ENCODE data around the gene UBE2N.

Gene UBE2N

DNA sequence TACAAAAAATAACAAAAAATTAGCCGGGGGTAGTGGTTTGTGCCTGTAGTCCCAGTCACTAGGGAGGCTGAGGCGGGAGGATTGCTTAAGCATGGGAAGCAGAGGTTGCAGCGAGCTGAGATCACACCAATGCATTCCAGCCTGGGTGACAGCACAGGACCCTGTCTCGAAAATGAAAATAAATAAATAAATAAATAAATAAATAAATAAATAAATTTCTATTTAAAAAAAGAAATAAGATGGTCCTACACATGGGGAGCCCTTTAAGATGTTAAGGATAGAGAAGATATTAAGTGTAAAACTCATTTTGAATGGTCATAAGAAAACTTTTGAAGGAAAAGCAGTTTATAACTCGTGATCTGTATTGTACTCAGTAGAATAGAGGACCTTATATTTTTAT is 17.4 kb upstream of the UBE2N start:
- DNase-seq, result no peak
- no peak for TF ChIP-seq GATA1 (IDR thresholded peaks at IDR 0.05; ENCODE audit: low read depth, low read length)
- TF ChIP-seq POLR2A (IDR thresholded peaks at IDR 0.05; ENCODE audit: low read length), result no peak

DNA sequence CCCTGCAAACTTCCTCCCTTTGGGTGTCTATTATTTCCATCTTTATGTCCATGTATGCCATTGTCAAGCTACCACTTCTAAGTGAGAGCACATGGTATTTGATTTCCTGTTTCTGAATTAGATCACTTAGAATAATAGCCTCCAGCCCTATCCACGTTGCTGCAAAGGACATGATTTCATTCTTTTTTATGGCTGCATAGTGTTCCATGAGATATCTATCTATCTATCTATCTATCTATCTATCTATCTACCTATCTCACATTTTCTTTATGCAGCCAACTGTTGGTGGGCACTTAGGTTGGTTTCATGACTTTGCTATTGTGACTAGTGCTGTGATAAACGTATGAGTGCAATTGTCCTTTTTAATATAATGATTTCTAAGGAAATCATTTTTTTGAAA is 14.3 kb upstream of the UBE2N start:
- DNase-seq, result no peak
- TF ChIP-seq POLR2A (IDR thresholded peaks at IDR 0.05; ENCODE audit: low read length), result no peak

DNA sequence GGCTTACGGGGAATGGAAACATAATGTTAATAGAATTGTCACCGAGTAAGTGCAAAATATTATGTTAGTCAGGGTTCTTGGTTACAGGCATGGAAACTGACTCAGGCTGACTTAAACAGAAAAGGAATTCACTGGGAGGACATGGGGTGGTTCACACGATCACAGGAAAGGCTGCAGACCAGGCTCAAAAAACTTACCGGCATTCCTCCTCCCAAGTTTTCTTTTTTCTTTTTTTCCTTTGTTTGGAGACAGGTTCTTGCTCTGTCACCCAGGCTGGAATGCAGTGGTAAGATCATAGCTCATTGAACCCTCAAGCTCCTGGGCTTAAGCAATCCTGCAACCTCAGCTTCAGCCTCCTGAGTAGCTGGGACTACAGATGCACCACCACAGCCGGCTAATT is 11.9 kb upstream of the UBE2N start:
- no peak for TF ChIP-seq GATA1 (IDR thresholded peaks at IDR 0.05; ENCODE audit: low read depth, low read length)
- no peak for DNase-seq

GRCh38 chr12:93451423-93452158 is 9.8 kb upstream of the UBE2N start:
- TF ChIP-seq POLR2A (IDR thresholded peaks at IDR 0.05; ENCODE audit: low read length) (no peak), GATA1 (IDR thresholded peaks at IDR 0.05; ENCODE audit: low read depth, low read length) (no peak)
- no peak for DNase-seq

DNA sequence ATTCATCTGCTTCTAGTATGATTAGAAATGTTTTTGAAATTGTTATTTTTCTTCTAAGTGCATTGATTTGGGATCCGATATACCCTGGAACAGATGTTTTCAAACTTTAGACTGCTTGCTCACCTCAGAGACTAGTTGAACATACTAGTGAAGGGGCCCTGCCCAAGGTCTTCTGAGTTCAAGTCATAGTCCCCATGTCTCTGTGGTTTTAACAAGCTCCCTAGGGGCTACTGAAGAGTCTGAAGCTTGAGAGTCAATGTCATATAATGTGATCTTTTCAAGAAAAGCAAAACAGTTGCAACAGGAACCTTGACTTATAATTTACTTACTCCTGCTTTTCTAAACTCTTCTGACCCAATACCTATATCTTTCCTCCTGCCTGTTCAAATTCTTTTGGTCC is 7.5 kb upstream of the UBE2N start:
- TF ChIP-seq POLR2A (IDR thresholded peaks at IDR 0.05; ENCODE audit: low read length) (no peak), GATA1 (IDR thresholded peaks at IDR 0.05; ENCODE audit: low read depth, low read length) (no peak)
- no peak for DNase-seq

GRCh38 chr12:93448796-93449195 is 7.0 kb upstream of the UBE2N start:
- TF ChIP-seq POLR2A (IDR thresholded peaks at IDR 0.05; ENCODE audit: low read length), result no peak
- no peak for TF ChIP-seq GATA1 (IDR thresholded peaks at IDR 0.05; ENCODE audit: low read depth, low read length)
- no peak for DNase-seq

DNA sequence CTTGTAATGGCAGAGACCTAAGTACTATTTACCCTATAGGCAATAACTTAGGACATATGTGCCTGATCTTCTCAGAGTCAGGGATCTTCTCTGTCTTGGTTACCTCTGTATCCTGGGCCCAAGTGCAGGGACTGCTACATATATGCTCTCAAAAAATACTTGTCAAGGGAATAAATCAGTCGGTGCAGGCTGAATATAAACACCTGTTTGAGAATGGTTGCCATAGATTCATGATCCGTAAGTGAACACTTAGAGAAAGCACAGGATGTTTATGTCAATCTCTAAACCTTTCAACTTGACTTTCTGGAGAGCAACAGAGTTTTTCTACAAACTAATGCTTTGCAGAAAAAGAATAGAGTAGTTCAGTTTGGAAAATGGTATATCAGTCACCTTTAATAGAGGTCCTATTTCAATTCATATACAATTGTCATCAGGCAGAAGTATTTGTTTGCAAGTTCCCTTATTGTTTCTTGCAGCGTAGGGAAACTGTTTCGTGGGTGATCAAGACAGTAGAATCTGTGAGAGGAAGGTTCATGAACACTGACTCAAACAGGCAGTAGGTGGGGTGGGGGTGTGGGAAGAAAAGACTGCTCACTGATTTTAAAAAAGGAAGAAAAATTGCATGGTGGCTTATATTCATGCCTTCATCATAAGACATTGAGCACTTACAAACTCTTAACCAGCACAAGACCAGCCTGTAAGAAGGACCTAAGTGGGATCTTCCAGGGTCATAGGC is 6.0 kb upstream of the UBE2N start:
- TF ChIP-seq GATA1 (IDR thresholded peaks at IDR 0.05; ENCODE audit: low read depth, low read length) (no peak), POLR2A (IDR thresholded peaks at IDR 0.05; ENCODE audit: low read length) (no peak)
- no peak for DNase-seq

DNA sequence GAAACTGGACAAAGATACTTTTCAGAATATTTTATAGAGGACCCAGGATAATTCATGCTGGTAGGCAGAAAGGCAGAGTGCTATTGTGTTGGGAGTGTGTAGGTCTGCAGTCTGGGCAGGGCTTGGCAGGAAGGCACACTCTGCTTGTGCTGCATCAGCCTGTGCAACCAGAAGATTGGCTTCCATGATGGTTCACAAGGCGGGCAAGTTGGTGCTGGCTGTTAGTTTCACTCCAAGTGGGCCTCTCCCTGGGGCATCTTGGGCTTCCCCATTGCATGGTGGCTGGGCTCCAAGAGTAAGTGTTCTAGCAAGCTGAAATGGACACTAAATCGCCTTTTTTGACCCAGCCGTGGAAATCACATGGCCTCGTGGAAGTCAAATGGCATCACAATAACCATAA is 1.8 kb upstream of the UBE2N start:
- no peak for DNase-seq
- no peak for TF ChIP-seq GATA1 (IDR thresholded peaks at IDR 0.05; ENCODE audit: low read depth, low read length)
- TF ChIP-seq POLR2A (IDR thresholded peaks at IDR 0.05; ENCODE audit: low read length), result no peak

- DNase-seq, result peak in 1 of 2 experiments; percentile 45
- no peak for TF ChIP-seq POLR2A (IDR thresholded peaks at IDR 0.05; ENCODE audit: low read length)
These were observed 929 bp upstream of the UBE2N start for GRCh38 chr12:93442411-93443340.

GRCh38 chr12:93441081-93441616 is 598 bp downstream of the UBE2N start:
- TF ChIP-seq POLR2A (IDR thresholded peaks at IDR 0.05; ENCODE audit: low read length) (no peak), GATA1 (IDR thresholded peaks at IDR 0.05; ENCODE audit: low read depth, low read length) (no peak)
- DNase-seq, result peak; percentile 63 to 66

DNA sequence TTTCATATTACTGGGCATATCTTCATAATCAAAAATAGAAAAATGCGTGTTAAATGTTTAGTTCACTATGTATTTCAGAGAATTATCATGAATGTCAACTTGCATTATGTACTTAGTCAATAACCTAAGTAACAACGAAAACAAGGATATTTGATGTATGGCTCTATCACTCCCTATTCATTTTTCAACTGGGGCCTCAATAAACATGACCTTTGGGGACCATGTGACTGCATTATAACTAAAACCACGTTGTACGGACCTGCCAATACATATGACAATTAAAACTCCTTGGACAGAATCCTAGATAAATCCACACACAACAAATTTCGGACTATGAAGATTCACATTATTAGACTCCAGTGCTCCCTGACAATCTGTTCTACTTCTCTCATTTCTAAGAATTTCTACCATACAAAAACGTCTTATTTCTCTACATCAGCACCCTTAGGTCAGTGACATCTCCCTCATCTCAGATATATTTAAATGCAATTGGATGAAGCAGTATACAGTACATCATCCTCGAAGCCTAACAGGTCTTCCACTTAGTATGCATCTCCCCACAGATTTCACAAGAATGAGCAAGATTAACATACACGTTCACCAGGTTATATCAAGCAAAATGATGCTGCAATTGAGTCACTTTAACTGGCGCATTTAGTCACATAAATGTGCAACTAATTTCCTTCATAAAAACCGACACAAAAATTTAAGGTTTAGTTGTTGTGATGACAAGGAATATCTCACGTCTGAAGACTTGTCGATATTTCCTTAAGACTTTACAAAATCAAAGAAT is 1.5 kb downstream of the UBE2N start:
- no peak for TF ChIP-seq POLR2A (IDR thresholded peaks at IDR 0.05; ENCODE audit: low read length)
- peak; percentile 39 to 61 for DNase-seq

DNA sequence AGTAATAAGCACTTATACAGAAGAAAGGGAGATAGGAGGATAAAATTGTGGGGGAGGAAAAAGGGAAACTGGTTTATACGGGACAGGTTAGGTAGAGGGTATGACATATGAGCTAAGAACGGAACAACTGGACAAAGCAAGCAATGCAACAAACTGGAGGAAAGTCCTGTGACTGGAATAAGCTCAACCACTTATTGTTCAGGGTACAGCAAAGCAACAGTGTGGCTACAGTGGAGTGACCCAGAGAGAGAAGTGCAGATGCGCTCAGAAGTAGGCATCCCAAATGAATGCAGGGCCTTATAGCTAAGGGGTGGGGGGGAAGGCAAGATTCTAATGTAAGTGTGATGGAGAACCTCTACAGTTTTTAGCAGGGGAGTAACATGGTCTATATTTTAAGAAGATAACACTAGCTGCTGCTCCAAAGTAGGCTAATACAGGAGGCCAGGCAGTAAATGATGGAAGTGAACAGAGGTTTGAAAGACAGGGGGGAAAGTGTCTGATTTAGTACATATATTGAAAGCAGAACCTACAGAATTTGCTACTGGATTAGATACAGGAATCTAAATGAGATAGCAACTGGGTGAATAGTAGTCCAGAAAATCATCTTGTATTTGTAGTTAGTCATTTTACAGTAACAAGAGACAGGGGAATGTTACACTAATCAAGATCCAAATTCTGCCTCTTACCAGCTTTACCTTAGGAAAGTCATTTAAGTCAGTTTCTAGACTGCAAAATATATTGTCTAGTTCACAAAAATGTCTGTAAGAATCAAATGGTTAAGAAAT is 3.3 kb downstream of the UBE2N start:
- DNase-seq, result no peak
- no peak for TF ChIP-seq GATA1 (IDR thresholded peaks at IDR 0.05; ENCODE audit: low read depth, low read length)
- TF ChIP-seq POLR2A (IDR thresholded peaks at IDR 0.05; ENCODE audit: low read length), result no peak
